NCI-H526 treated with DMSO at 0.1 percent for 48 hours (cell line): ENCODE data around the gene UNC5CL.

Source experiments
- DNase-seq: peaks from one replicate; lab custom pipeline; 2025; lab: John Stamatoyannopoulos, UW

The UNC5CL gene, protein sequence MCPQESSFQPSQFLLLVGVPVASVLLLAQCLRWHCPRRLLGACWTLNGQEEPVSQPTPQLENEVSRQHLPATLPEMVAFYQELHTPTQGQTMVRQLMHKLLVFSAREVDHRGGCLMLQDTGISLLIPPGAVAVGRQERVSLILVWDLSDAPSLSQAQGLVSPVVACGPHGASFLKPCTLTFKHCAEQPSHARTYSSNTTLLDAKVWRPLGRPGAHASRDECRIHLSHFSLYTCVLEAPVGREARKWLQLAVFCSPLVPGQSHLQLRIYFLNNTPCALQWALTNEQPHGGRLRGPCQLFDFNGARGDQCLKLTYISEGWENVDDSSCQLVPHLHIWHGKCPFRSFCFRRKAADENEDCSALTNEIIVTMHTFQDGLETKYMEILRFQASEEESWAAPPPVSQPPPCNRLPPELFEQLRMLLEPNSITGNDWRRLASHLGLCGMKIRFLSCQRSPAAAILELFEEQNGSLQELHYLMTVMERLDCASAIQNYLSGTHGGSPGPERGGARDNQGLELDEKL

DNA sequence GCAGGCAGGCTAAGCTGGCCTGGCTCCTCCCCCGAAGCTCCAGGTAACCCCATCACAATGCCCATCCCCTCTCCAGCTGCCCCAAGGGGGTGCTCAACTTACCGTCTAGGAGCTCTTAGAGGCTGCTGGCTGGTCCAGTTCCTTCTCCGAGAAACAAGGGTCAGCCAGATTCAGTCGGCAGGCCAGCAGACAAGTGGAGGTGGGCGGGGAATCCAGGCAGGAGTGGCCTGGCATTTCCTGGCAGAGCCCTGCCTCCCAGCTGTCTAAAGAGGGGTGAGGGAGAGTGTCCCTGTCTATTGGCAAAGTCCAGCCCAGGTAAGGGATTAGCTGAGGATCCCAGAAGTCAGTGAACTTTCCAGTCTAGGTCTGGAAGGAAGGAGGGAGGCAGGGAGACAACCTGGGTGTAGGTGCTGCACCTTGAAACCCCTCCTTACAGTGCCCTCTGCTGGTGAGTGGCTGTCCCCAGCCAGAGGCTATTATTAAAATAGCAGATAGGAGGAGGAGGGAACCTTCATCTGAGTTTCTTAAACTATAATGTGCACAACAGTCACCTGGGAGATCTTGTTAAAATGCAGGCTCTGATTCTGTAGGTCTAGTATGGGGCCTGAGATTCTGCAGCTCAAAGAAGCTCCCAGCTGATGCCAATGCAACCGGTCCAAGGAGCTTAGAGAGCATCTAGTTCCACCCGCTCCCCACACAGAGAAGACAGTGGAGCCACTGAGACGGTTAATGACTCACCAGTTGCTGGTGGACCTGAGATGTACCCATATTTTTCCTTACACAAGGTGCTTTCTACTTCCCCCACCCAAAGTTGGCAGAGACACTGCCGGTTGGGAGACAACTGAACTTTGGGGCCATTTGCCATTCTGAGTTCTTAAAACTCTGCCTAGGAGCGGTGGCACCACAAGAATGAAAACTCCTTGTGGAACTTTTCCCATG lies at the start of gene UNC5CL:
Gene UNC5CL, minus strand, starts transcription at position 162 of the 939 bp plus-strand sequence. CDS start 4,147 bp downstream, outside the sequence.
- DNase-seq = peak; percentile 21

DNA sequence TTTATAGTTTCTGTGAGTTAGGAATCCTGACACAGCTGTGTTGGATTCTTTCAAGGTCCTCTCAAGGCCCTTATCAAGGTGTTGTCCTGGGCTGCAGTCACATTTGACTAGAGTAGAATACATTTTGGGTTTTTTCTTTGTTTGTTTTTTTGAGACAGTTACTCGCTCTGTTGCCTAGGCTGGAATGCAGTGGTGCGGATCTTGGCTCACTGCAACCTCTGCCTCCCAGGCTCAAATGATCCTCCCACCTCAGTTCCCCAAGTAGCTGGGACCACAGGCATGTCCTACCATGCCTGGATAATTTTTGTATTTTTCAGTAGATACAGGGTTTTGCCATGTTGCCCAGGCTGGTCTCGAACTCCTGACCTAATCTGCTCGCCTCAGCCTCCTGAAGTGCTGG lies 49.4 kb upstream of the UNC5CL start:
- DNase-seq = no peak

DNA sequence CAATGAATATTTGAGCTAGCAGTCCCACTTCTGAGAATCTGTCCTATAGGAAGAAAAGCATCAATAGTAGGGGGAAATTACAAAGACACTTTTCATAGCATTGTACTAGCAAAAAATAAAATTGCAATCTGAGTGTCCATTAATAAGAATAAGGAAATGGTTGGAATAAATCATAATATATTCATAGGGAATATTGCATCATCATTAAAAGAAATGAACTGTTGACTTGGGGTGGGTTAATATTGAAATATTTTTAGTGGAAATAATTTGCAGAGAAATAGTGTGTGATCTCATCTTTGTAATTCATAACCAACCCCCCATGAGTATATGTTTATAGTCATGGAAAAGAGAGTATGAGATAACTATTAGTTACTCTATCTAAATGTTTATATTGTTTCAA lies 46.2 kb upstream of the UNC5CL start:
- no peak for DNase-seq

- DNase-seq = no peak
Measured at GRCh38 chr6:41083072-41083471, 44.1 kb upstream of the UNC5CL start.

- no peak for DNase-seq
Measured at GRCh38 chr6:41080621-41081020, 41.6 kb upstream of the UNC5CL start.

- DNase-seq = no peak
Measured at GRCh38 chr6:41079080-41079479, 40.1 kb upstream of the UNC5CL start.

DNA sequence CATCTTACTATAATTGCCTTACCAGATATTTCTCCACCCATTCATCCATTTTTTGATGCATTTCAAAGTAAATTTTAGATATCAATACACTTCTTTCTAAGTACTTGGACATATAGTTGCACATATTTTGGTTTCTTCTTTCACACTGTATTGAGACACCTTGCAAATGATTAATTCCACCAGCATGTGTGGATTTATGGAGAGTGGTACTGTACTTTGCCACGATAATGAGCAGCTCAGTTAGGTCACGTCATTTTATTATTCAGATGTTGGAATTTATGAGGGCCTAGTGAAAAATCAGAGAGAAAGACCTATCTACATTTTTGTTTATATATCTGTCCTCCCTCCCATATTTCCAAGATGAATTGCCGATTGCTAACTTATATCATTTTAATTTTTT lies 39.1 kb upstream of the UNC5CL start:
- DNase-seq = no peak

GRCh38 chr6:41077536-41077935 lies 38.5 kb upstream of the UNC5CL start:
- peak; percentile 78 for DNase-seq

DNA sequence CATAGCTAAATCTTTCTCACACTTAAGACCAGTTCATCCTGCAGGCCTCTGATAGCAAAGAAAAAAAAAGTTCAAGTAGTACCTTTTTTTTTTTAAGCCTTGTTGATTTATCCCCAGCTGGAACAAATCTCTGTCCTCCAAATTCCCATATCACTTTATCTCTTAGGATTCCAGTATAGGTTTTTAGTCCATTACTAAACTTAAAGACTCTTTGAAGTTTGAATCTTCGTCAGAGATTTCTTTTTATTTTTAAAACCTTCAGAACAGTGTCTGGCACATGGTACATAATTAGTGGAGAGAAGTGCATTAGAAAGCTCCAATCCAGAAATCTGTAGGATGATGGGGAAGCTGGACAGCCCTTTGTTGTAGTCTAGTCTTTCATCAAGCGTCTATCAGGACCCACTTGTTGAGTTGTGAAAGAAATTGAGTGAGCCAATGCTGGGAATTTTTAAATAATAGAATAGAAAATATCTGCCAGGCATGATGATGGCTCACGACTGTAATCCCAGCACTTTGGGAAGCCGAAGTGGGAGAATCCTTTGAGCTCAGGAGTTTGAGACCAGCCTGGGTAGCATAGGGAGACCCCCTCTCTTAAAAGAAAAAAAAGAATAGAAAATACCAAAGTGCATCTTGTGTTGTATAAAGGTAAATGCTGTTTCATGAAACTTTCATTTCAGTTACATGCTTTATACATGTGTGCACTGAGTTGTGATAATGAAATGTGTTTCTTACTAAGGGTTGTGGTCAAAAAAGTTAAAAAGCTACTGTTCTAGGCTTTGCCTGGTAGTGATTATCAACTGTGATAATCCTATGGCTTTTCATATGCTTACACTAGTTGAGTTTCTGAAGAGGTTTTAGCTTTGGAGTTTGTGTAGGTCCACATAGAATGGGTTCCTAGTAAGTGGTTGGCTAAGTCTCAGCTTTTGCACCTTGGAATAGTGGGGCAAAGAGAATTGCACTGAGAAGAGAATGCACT lies 36.9 kb upstream of the UNC5CL start:
- DNase-seq = no peak

DNA sequence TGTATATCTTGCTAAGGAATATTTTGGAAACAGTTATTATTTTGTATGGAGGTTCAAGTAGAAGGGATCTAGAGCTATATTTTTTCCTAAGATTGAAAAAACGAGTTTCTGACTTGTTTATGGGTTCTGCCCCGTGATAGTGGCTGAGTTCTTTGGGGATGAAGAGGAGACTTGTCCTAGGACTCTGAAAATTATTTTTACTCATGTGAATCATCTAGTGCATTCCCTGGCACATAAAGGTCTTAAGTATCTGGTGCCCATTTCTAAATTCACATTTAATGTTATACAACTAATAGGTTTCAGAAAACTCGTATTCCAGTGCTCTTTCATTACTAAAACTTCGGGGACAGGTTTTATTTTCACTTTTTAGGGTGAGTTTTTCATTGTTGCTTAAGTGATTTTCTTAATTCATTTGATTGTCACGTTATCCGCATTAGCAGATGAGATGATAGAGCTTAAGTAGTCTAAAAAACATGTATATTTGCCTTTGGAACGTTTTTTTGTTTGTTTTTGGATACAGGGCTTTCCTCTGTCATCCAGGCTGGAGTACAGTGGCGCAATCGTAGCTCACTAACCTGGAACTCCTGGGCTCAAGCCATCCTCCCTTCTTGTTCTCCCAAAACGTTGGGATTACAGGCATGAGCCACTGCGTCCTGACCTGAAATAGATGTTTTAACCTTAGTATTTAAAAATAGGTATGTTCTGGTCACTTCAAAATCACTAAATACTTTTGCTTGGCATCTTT lies 35.8 kb upstream of the UNC5CL start:
- DNase-seq = no peak

GRCh38 chr6:41073968-41074691 lies 35.1 kb upstream of the UNC5CL start:
- DNase-seq = peak; percentile 24

DNA sequence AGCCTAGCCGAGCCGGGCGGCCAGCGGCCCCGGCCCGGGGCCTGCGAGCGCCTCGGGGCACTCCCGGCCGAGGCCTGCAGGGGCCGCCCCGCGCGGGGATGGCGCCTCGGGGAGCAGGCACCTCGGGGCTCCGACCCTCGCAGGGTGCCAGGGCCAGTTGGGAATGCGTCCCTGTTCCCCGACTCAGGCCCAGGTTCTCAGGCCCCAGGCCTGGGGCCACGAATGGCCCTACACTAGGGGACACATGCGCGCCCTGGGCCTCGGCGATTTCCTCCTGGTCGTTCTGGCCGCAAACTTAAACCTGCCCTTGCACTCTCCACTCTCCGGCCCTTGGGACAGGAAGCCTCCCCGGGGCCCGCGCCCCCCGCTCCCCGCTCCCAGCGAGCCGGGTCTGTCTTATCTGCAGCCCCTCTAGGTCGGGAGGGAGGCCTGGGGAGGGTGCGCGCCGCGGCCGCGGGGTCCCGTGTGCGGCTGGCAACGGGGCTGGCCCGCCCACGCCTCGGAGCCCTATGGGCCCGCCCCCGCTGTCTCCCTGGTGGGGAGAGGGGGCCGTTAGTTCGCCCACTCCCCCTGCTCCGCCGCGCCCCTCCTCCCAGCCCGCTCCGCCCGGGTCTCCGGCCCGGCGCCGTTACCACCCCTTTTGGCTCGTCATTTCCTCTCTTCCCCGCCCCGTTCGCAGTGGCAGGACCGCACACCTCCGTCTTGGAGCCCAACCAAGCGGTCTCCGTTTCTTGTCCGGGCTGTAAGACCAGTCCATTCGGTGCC lies 34.4 kb upstream of the UNC5CL start:
- peak; percentile 63 for DNase-seq

- DNase-seq = no peak
Measured at GRCh38 chr6:41072836-41073202, 33.8 kb upstream of the UNC5CL start, which contains the start of gene NFYA. NFYA (plus strand) TSS chr6:41072974; CDS start chr6:41079090, 6,116 bp downstream.

GRCh38 chr6:41071923-41072835 lies 33.2 kb upstream of the UNC5CL start, which contains the start of gene OARD1:
OARD1 (minus strand) TSS chr6:41072356; CDS start chr6:41071634, 722 bp downstream.
- peak; percentile 98 for DNase-seq

DNA sequence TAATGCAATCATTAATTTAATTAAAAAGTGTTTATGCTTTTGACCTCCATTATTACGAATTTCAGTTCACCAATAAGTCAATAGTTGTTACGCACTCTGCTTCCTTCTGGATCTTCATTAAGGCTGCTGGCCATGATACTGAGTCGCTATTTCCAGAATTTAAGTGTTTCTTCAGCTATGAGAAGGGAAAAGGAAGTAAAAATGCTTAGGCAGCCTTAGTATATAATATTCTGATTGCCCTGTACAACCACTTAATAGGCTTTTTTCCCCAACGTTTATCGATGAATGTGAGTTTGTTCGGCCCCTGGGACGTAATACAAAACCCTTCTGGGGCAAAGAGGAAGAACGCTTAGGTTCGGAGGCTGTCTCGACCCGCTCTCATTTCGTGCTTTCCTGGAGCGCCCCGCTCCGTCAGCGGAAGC lies 32.5 kb upstream of the UNC5CL start:
- peak; percentile 72 for DNase-seq

DNA sequence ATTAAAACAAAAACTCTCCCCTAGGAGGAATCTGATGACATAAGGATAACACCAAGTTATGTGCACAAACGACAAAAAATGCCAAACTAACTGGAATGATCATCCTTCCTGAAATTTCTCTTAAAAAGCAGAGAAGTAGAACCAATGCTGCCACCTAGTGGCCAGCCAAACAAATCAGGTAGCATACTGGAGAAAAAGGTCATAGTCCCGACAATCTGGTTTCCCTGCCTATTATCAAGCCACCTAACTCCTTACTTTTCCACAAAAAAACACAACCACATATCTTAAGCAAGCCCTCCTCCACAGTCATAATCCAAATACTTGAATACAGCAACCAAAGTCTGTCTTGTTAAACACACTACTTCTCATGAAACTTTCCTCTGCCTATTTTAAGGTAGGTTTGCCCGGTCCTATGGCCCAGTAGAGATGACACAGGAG lies 27.9 kb upstream of the UNC5CL start:
- DNase-seq = peak; percentile 19

DNA sequence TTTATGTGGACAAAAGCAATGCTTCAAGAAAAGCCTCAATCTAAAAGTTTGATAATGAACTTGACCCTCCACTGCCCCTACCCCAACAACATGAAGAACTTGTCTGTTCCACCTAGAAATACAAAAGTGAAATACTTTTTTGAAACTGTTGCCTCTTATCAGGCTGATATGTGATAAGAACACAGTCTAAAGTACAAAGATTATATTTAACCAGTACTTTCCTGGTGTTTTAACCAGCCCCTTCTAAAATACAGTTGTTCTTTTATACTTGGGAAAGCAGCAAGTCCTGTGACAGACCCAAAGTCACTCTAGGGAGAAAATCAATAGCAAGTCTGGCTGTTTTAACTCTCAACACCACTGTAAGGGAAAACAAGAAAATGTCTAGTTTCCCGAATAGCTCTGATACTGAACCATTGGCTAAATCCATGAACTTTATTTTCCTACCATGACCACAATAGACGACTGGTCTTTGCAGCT lies 26.6 kb upstream of the UNC5CL start:
- no peak for DNase-seq

- DNase-seq = no peak
Measured at GRCh38 chr6:41064841-41065240, 25.8 kb upstream of the UNC5CL start.
